OCI-LY7 (cell line): Measurements from ENCODE around the gene MRPS16.

Experiments
- CTCF ChIP-seq: fragments of 200-600 bp; sonication (generic); conservative IDR thresholded peaks from 2 replicates; pipeline ENCODE4 v1.5.1; 2014; ENCODE audit warnings: mild to moderate bottlenecking, antibody characterized with exemption, low read length, moderate library complexity, mixed read lengths
- EZH2phosphoT487 ChIP-seq: fragments of 200-600 bp; sonication (generic); IDR thresholded peaks from 2 replicates; pipeline ENCODE4 v1.6.1; 2018; ENCODE audit warnings: low read depth, borderline replicate concordance, mild to moderate bottlenecking, mixed run types, antibody characterized with exemption, low read length, moderate library complexity, mixed read lengths

- TF ChIP-seq CTCF (no peak), EZH2phosphoT487 (no peak)
Observed at GRCh38 chr10:73205890-73206289, 46.6 kb downstream of the MRPS16 start.
